K562 (cell line): ENCODE data around the gene GUF1. TPM values are rescaled to one million over a fixed set of nuclear protein-coding genes. Genes with fewer than 3 reads are reported as not detected.

Experiments
- ATAC-seq: fragments of 200-7000 bp; cut with Tn5 transposase; 3 replicates; pipeline ENCODE4 v1.9.1; 2020; ENCODE audit warnings: moderate library complexity
- BruUV-seq: library from RNA; stranded (reverse); fragments of 400-500 nt; replicated peaks from 2 replicates; lab custom pipeline; 2021; lab: Mats Ljungman, UMichigan
- CTCF ChIA-PET: fragments of 300-600 bp; formaldehyde crosslinking; extraction: SDS; loops from one replicate; lab custom pipeline; 2021; ENCODE audit warnings: low intra/inter-chr PET ratio; lab: Yijun Ruan, JAX
- POLR2A ChIA-PET: fragments of 300-600, 350-650 bp; sonication (Branson Sonifier 250); formaldehyde crosslinking; extraction: SDS; loops from one replicate; lab custom pipeline; 2021; ENCODE audit warnings: antibody characterized with exemption, inconsistent platforms; lab: Yijun Ruan, JAX
- DNase-seq, 4 experiments: peaks; one replicate each; pipeline versions ENCODE4 v3.0.0 to v3.0.0-alpha.2; 2011 to 2018; ENCODE audit warnings: low spot score in 3 of 4, mixed read lengths in 3 of 4; ENCODE audit errors: extremely low read depth in 1 of 4
- FAIRE-seq: peaks from 2 replicates; lab custom pipeline; 2011; peaks lifted over from hg19 to GRCh38; lab: Jason Lieb, UNC
- H2AFZ ChIP-seq: 2 replicates; pipeline ENCODE4 v1.6.0; 2011; ENCODE audit warnings: low read depth, low read length, control low read depth, inconsistent platforms
- H3K27ac ChIP-seq: fragments of 200-600 bp; 3 replicates; pipeline ENCODE4 v1.8.0; 2011; ENCODE audit warnings: low read depth, mild to moderate bottlenecking, control low read depth, inconsistent platforms, low read length, moderate library complexity, mixed read lengths; ENCODE audit errors: extremely low read depth
- H3K27me3 ChIP-seq, 2 experiments: fragments of 300-600 bp in 1 of 2; 2 replicates in 1 of 2; 3 replicates in 1 of 2; pipeline versions ENCODE4 v1.6.0 to v1.8.0; 2011; ENCODE audit warnings: inconsistent platforms in 2 of 2, low read length in 2 of 2, mild to moderate bottlenecking in 1 of 2, mixed read lengths in 1 of 2, moderate library complexity in 1 of 2; ENCODE audit not compliant: control insufficient read depth in 2 of 2, insufficient read depth in 2 of 2
- H3K36me3 ChIP-seq: fragments of 300-600 bp; 3 replicates; pipeline ENCODE4 v1.8.0; 2011; ENCODE audit warnings: mild to moderate bottlenecking, low read length, inconsistent platforms; ENCODE audit not compliant: control insufficient read depth, insufficient read depth
- H3K4me1 ChIP-seq, 2 experiments: fragments of 200-600 bp in 1 of 2; replicated peaks in 1 of 2; 2 replicates in 1 of 2; 3 replicates in 1 of 2; pipeline versions ENCODE4 v1.5.1 to v1.8.0; 2011; ENCODE audit warnings: inconsistent platforms in 2 of 2, low read length in 2 of 2, mild to moderate bottlenecking in 1 of 2, mixed read lengths in 1 of 2, moderate library complexity in 1 of 2; ENCODE audit not compliant: control insufficient read depth in 2 of 2, insufficient read depth in 2 of 2
- H3K4me2 ChIP-seq: 2 replicates; pipeline ENCODE4 v1.6.1; 2011; ENCODE audit warnings: low read length, control low read depth, inconsistent platforms, mixed read lengths; ENCODE audit not compliant: insufficient read depth
- H3K4me3 ChIP-seq: fragments of 200-600 bp; sonication (generic), shearing (Covaris generic); 2 replicates; pipeline ENCODE4 v1.5.1; 2016; ENCODE audit warnings: control low read depth, inconsistent platforms
- H3K79me2 ChIP-seq: fragments of 200-600 bp; 3 replicates; pipeline ENCODE4 v1.8.0; 2011; ENCODE audit warnings: low read length, inconsistent platforms; ENCODE audit not compliant: control insufficient read depth, insufficient read depth
- H3K9ac ChIP-seq, 2 experiments: 2 replicates each; pipeline versions ENCODE4 v1.6.0 to v1.6.1; 2011; ENCODE audit warnings: low read depth in 2 of 2, low read length in 2 of 2, control low read depth in 1 of 2, inconsistent platforms in 1 of 2, mild to moderate bottlenecking in 1 of 2, mixed read lengths in 1 of 2; ENCODE audit not compliant: insufficient read depth in 1 of 2
- H3K9me1 ChIP-seq: one replicate; pipeline ENCODE4 v1.6.0; 2011; ENCODE audit warnings: inconsistent platforms, mild to moderate bottlenecking, low read length, moderate library complexity; ENCODE audit not compliant: control insufficient read depth, insufficient read depth
- H3K9me3 ChIP-seq: replicated peaks from 2 replicates; pipeline ENCODE4 v1.5.1; 2011; ENCODE audit warnings: low read depth, low read length, inconsistent platforms; ENCODE audit not compliant: control insufficient read depth, insufficient read depth
- H4K20me1 ChIP-seq: replicated peaks from 2 replicates; pipeline ENCODE4 v1.6.1; 2011; ENCODE audit warnings: low read length, inconsistent platforms, mixed read lengths; ENCODE audit not compliant: control insufficient read depth, insufficient read depth
- CEBPB ChIP-seq: fragments of 450-650 bp; IDR thresholded peaks from 2 replicates; pipeline ENCODE4 v1.6.1; 2016; ENCODE audit warnings: missing genetic modification characterization, missing compliant biosample characterization
- E2F1 ChIP-seq: sonication (generic); formaldehyde crosslinking; IDR thresholded peaks from 2 replicates; pipeline ENCODE4 v1.8.1; 2023; ENCODE audit warnings: mild to moderate bottlenecking, missing genetic modification reagents, moderate library complexity
- FOXM1 ChIP-seq, 2 experiments: fragments of 450-650 bp in 1 of 2; sonication (generic) in 1 of 2; formaldehyde crosslinking in 1 of 2; IDR thresholded peaks; 2 replicates each; pipeline versions ENCODE4 v1.6.1 to v1.9.0; 2017 to 2022; ENCODE audit warnings: low read depth in 2 of 2, mild to moderate bottlenecking in 2 of 2, missing genetic modification reagents in 1 of 2, moderate library complexity in 1 of 2
- MLLT1 ChIP-seq, 2 experiments: fragments of 450-650 bp; IDR thresholded peaks; 2 replicates each; pipeline ENCODE4 v1.6.1; 2016
- MNT ChIP-seq, 2 experiments: fragments of 450-650 bp; conservative IDR thresholded peaks; 2 replicates each; pipeline ENCODE4 v1.6.1; 2017; ENCODE audit warnings: mild to moderate bottlenecking in 2 of 2, moderate library complexity in 2 of 2
- NFRKB ChIP-seq: fragments of 450-650 bp; IDR thresholded peaks from 2 replicates; pipeline ENCODE4 v1.6.1; 2016; ENCODE audit warnings: low read depth
- NKRF ChIP-seq: fragments of 450-650 bp; IDR thresholded peaks from 2 replicates; pipeline ENCODE4 v1.6.1; 2016; ENCODE audit warnings: borderline replicate concordance
- PKNOX1 ChIP-seq: fragments of 450-650 bp; IDR thresholded peaks from 2 replicates; pipeline ENCODE4 v1.6.1; 2016
- SMARCA4 ChIP-seq: fragments of 450-650 bp; IDR thresholded peaks from 2 replicates; pipeline ENCODE4 v1.6.1; 2016
- TBP ChIP-seq: optimal IDR thresholded peaks from 2 replicates; pipeline ENCODE3; 2011; ENCODE audit warnings: low read depth, low read length, improper control_type of control experiment
- YY1 ChIP-seq, 3 experiments: IDR thresholded peaks; 2 replicates each; pipeline ENCODE4 v1.6.1; 2011; ENCODE audit warnings: low read length in 2 of 3, mild to moderate bottlenecking in 2 of 3, moderate library complexity in 2 of 3, borderline replicate concordance in 1 of 3, control low read depth in 1 of 3, low read depth in 1 of 3; ENCODE audit not compliant: insufficient read depth in 3 of 3, insufficient replicate concordance in 2 of 3, control insufficient read depth in 1 of 3, insufficient read length in 1 of 3; ENCODE audit errors: extremely low read depth in 1 of 3
- WGBS: fragments of 100-300 bp; shearing (Covaris generic); methylation state at CpG from one replicate; pipeline ENCODE4 v1.1.6; 2016; ENCODE audit warnings: low coverage, mixed read lengths; ENCODE audit not compliant: insufficient coverage; ENCODE audit errors: missing lambda C conversion rate; 5-methylcytosine and 5-hydroxymethylcytosine counted together
- in situ Hi-C: fragments of 300-500 bp; cut with MboI; formaldehyde crosslinking; loops from 4 replicates; pipeline ENCODE4 v1.15.0; 2018; ENCODE audit warnings: inconsistent platforms, mixed read lengths
- intact Hi-C: fragments of 100-400 bp; cut with micrococcal nuclease; formaldehyde crosslinking; loops from 2 replicates; pipeline ENCODE4 v1.14.2; 2022
- polyA plus RNA-seq, 8 experiments: library from polyadenylated mRNA; depleted of rRNA in 4 of 8; stranded (reverse) in 5 of 8; unstranded in 3 of 8; fragments of >200 nt; fragmentation: Nextera tagmentation in 2 of 8; fragmentation: Illumina TruSeq in 1 of 8; extraction: Ambion mirVana in 2 of 8; extraction: Trizol in 1 of 8; gene quantifications; 2 replicates each; pipeline versions ENCODE4 v1.2.1 to v1.2.3, GENCODE V29; 2011 to 2014; ENCODE audit warnings: inconsistent platforms in 1 of 8, missing spikeins in 1 of 8
- total RNA-seq, 7 experiments: library from RNA; depleted of rRNA in 6 of 7; stranded (reverse); fragments of >200 nt in 6 of 7; fragmentation: Illumina TruSeq in 2 of 7; extraction: Trizol in 2 of 7; gene quantifications; 2 replicates each; pipeline versions ENCODE4 v1.2.1 to v1.2.3, GENCODE V29; 2011 to 2021; ENCODE audit warnings: low replicate concordance in 1 of 7

GUF1 gene
- total and polyA plus RNA-seq, 9 of the 15 experiments (the other 6 are each of a cell fraction or from before 2014, with no cell fraction given): 8.1 to 47.5 (median 25.0) TPM

GRCh38 chr4:44725726-44726037, 47.5 kb downstream of the GUF1 start:
- Histone ChIP-seq H3K27me3 (no peaks in the 10 kb centered on the region), H3K9me3 (no peaks in the 10 kb centered on the region), H3K4me3 (peak overlapping the region; percentile 68), H3K36me3 (peaks cover 2% of the 10 kb centered on the region; the same call in 2 of the 3 replicates), H3K9me1 (no peaks in the 10 kb centered on the region), H4K20me1 (no peaks in the 10 kb centered on the region; the same call in 1 of the 2 replicates), H2AFZ (peak overlapping the region; percentile 97), H3K4me1 (peaks cover 7 to 9% of the 10 kb centered on the region in 2 experiments; a peak in 4 of 5 replicates), H3K9ac (peak overlapping the region; percentile 82 to 95), H3K27ac (peak overlapping the region; percentile 87), H3K79me2 (peaks cover 56% of the 10 kb centered on the region), H3K4me2 (peak overlapping the region; percentile 92)
- no peak for ATAC-seq
- ChIA-PET CTCF (no interaction called here), POLR2A (interaction anchor here (0.8 to 2.7 kb wide), 4 partner anchors 8 to 47 kb away, joined by 3 to 13 read pairs (median 6); partner anchors contain the start of gene GUF1)
- WGBS: under 1% methylated on average over 9 of the region's 9 CpGs
- FAIRE-seq: no peak
- no TSS peak for BruUV-seq
- no peak for DNase-seq
- in situ Hi-C loops (no loop called here), intact Hi-C loops (loop anchor here (1.0 kb wide), 1 partner anchor 47 kb away; the partner anchor contains the start of gene GUF1)
- TF ChIP-seq YY1 (IDR thresholded peaks at IDR 0.05; ENCODE audit: borderline replicate concordance in 1 of 3, control insufficient read depth in 1 of 3, extremely low read depth in 1 of 3, insufficient read depth in 3 of 3, insufficient read length in 1 of 3, insufficient replicate concordance in 2 of 3, low read depth in 1 of 3, low read length in 2 of 3): peak in 1 of 3 experiments; percentile 17
- TF ChIP-seq E2F1 (CRISPR knock-in tag): no peak
- TF ChIP-seq NFRKB: 0 out of 2 replicates have a peak, but pooled peaks have one; percentile 4
- peak; percentile 50 for TF ChIP-seq TBP
- TF ChIP-seq MNT (conservative IDR thresholded peaks at IDR 0.05): 0 out of 4 replicates have a peak, but pooled peaks of 1 of the 2 experiments have one; percentile 4
- TF ChIP-seq NKRF: no peak
- 0 out of 4 replicates have a peak, but pooled peaks of 1 of the 2 experiments have one; percentile 9 for TF ChIP-seq MLLT1 (IDR thresholded peaks at IDR 0.05)
- TF ChIP-seq FOXM1 (IDR thresholded peaks at IDR 0.05; ENCODE audit: low read depth): 0 out of 2 replicates have a peak, but pooled peaks have one; percentile 8
- no peak for TF ChIP-seq FOXM1 (CRISPR knock-in tag; IDR thresholded peaks at IDR 0.05; ENCODE audit: low read depth)
- no peak for TF ChIP-seq PKNOX1
- TF ChIP-seq CEBPB (tag): peak; percentile 35; the same call in 1 of the 2 replicates
- TF ChIP-seq SMARCA4: no peak
